ENCODE data around the gene B4GALT2.

Gene B4GALT2

GRCh38 chr1:43994071-43994470 is 15.1 kb downstream of the B4GALT2 start:
- peaks cover 2% of the 10 kb centered on the region for H3K79me1 ChIP-seq (ENCODE audit: low read depth, low read length)
- DNase-seq (ENCODE audit: low spot score), result no peak
- H3K9me3 ChIP-seq (replicated peaks in 1 of 2; ENCODE audit: control insufficient read depth in 2 of 2, insufficient read depth in 1 of 2, low read depth in 1 of 2, low read length in 2 of 2), result no peaks in the 10 kb centered on the region
- H2BK15ac ChIP-seq (ENCODE audit: low read length), result no peak overlapping the region
- H2BK5ac ChIP-seq (ENCODE audit: low read length), result no peak overlapping the region
- H3K4ac ChIP-seq (ENCODE audit: low read length), result no peak overlapping the region
- H3K36me3 ChIP-seq (replicated peaks in 1 of 2; ENCODE audit: control insufficient read depth in 2 of 2, insufficient read depth in 2 of 2, low read length in 2 of 2), result peaks cover 4 to 10% of the 10 kb centered on the region in 2 donors
- H2AFZ ChIP-seq (ENCODE audit: low read length), result no peak overlapping the region
- H3K4me2 ChIP-seq (ENCODE audit: insufficient read depth, low read length, poor library complexity, severe bottlenecking), result no peak overlapping the region
- no CpG with 5 or more reads among the region's 7 CpGs for WGBS, 2 donors (ENCODE audit: extremely low coverage in 2 of 2, insufficient read length in 2 of 2, insufficient replicate concordance in 1 of 2)
- H3K18ac ChIP-seq (ENCODE audit: low read length), result no peak overlapping the region
- H4K91ac ChIP-seq (ENCODE audit: low read depth, low read length, poor library complexity), result no peak overlapping the region
- no peak overlapping the region for H3K9ac ChIP-seq (ENCODE audit: low read depth, low read length, poor library complexity)
- H4K8ac ChIP-seq (ENCODE audit: low read depth, low read length), result no peak overlapping the region
- H3K4me1 ChIP-seq (ENCODE audit: control insufficient read depth in 2 of 2, insufficient read depth in 1 of 2, low read depth in 1 of 2, low read length in 2 of 2), result peaks cover 18 to 32% of the 10 kb centered on the region in 2 donors
- H3K27me3 ChIP-seq (ENCODE audit: control insufficient read depth in 3 of 3, insufficient read depth in 3 of 3, low read depth in 1 of 3, low read length in 3 of 3), result no peaks in the 10 kb centered on the region
- no peak overlapping the region for H3K27ac ChIP-seq (replicated peaks; ENCODE audit: low read length)
- no peak overlapping the region for H3K4me3 ChIP-seq (ENCODE audit: low read length in 2 of 2)
- no peak overlapping the region for H3K23ac ChIP-seq (ENCODE audit: low read depth, low read length, poor library complexity)
- H3K14ac ChIP-seq (ENCODE audit: low read length), result no peak overlapping the region
- H2BK120ac ChIP-seq (ENCODE audit: low read depth, low read length), result no peak overlapping the region
- H2AK5ac ChIP-seq (ENCODE audit: low read depth, low read length), result no peak overlapping the region
- H2BK12ac ChIP-seq (ENCODE audit: low read length), result no peak overlapping the region

GRCh38 chr1:43994794-43995790 is 16.1 kb downstream of the B4GALT2 start:
- peaks cover 18 to 32% of the 10 kb centered on the region in 2 donors for H3K4me1 ChIP-seq (ENCODE audit: control insufficient read depth in 2 of 2, insufficient read depth in 1 of 2, low read depth in 1 of 2, low read length in 2 of 2)
- H2BK12ac ChIP-seq (ENCODE audit: low read length), result no peak overlapping the region
- no peak overlapping the region for H3K14ac ChIP-seq (ENCODE audit: low read length)
- peaks cover 2% of the 10 kb centered on the region for H3K79me1 ChIP-seq (ENCODE audit: low read depth, low read length)
- no peaks in the 10 kb centered on the region for H3K9me3 ChIP-seq (replicated peaks in 1 of 2; ENCODE audit: control insufficient read depth in 2 of 2, insufficient read depth in 1 of 2, low read depth in 1 of 2, low read length in 2 of 2)
- peak overlapping the region; percentile 41 for H3K4ac ChIP-seq (ENCODE audit: low read length)
- peak overlapping the region; percentile 86 for H3K23ac ChIP-seq (ENCODE audit: low read depth, low read length, poor library complexity)
- H3K27me3 ChIP-seq (ENCODE audit: control insufficient read depth in 3 of 3, insufficient read depth in 3 of 3, low read depth in 1 of 3, low read length in 3 of 3), result no peaks in the 10 kb centered on the region
- no peak overlapping the region for H2AFZ ChIP-seq (ENCODE audit: low read length)
- H2BK15ac ChIP-seq (ENCODE audit: low read length), result peak overlapping the region; percentile 77
- H3K36me3 ChIP-seq (replicated peaks in 1 of 2; ENCODE audit: control insufficient read depth in 2 of 2, insufficient read depth in 2 of 2, low read length in 2 of 2), result peaks cover 2 to 11% of the 10 kb centered on the region in 2 donors
- no peak for DNase-seq (ENCODE audit: low spot score)
- H3K27ac ChIP-seq (replicated peaks; ENCODE audit: low read length), result no peak overlapping the region
- no peak overlapping the region for H3K4me2 ChIP-seq (ENCODE audit: insufficient read depth, low read length, poor library complexity, severe bottlenecking)
- no CpG with 5 or more reads among the region's 15 CpGs for WGBS, 2 donors (ENCODE audit: extremely low coverage in 2 of 2, insufficient read length in 2 of 2, insufficient replicate concordance in 1 of 2)
- no peak overlapping the region for H4K8ac ChIP-seq (ENCODE audit: low read depth, low read length)
- H3K18ac ChIP-seq (ENCODE audit: low read length), result peak overlapping the region; percentile 80
- peak overlapping the region; percentile 86 for H2AK5ac ChIP-seq (ENCODE audit: low read depth, low read length)
- H3K9ac ChIP-seq (ENCODE audit: low read depth, low read length, poor library complexity), result no peak overlapping the region
- peak overlapping the region; percentile 17 for H4K91ac ChIP-seq (ENCODE audit: low read depth, low read length, poor library complexity)
- H2BK120ac ChIP-seq (ENCODE audit: low read depth, low read length), result peak overlapping the region; percentile 64
- H3K4me3 ChIP-seq (ENCODE audit: low read length in 2 of 2), result no peak overlapping the region
- no peak overlapping the region for H2BK5ac ChIP-seq (ENCODE audit: low read length)

- Histone ChIP-seq H2BK12ac (ENCODE audit: low read length) (peak overlapping the region; percentile 30), H3K36me3 (replicated peaks in 1 of 2; ENCODE audit: control insufficient read depth in 2 of 2, insufficient read depth in 2 of 2, low read length in 2 of 2) (peaks cover 0 to 16% of the 10 kb centered on the region in 2 donors), H3K18ac (ENCODE audit: low read length) (peak overlapping the region; percentile 83), H3K9me3 (replicated peaks in 1 of 2; ENCODE audit: control insufficient read depth in 2 of 2, insufficient read depth in 1 of 2, low read depth in 1 of 2, low read length in 2 of 2) (no peaks in the 10 kb centered on the region), H2BK5ac (ENCODE audit: low read length) (no peak overlapping the region), H3K4me2 (ENCODE audit: insufficient read depth, low read length, poor library complexity, severe bottlenecking) (peak overlapping the region; percentile 4), H3K4me1 (ENCODE audit: control insufficient read depth in 2 of 2, insufficient read depth in 1 of 2, low read depth in 1 of 2, low read length in 2 of 2) (peaks cover 16 to 27% of the 10 kb centered on the region in 2 donors), H3K4ac (ENCODE audit: low read length) (no peak overlapping the region), H2AK5ac (ENCODE audit: low read depth, low read length) (peak overlapping the region; percentile 63), H3K27ac (replicated peaks; ENCODE audit: low read length) (peak overlapping the region; percentile 43), H3K23ac (ENCODE audit: low read depth, low read length, poor library complexity) (peak overlapping the region; percentile 63), H3K79me1 (ENCODE audit: low read depth, low read length) (peaks cover 2% of the 10 kb centered on the region), H3K4me3 (ENCODE audit: low read length in 2 of 2) (no peak overlapping the region), H3K27me3 (ENCODE audit: control insufficient read depth in 3 of 3, insufficient read depth in 3 of 3, low read depth in 1 of 3, low read length in 3 of 3) (no peaks in the 10 kb centered on the region), H4K91ac (ENCODE audit: low read depth, low read length, poor library complexity) (no peak overlapping the region), H2BK120ac (ENCODE audit: low read depth, low read length) (no peak overlapping the region), H4K8ac (ENCODE audit: low read depth, low read length) (no peak overlapping the region), H3K14ac (ENCODE audit: low read length) (peak overlapping the region; percentile 75), H2BK15ac (ENCODE audit: low read length) (no peak overlapping the region), H2AFZ (ENCODE audit: low read length) (peak overlapping the region; percentile 46), H3K9ac (ENCODE audit: low read depth, low read length, poor library complexity) (peak overlapping the region; percentile 63)
- DNase-seq (ENCODE audit: low spot score), result no peak
- no CpG with 5 or more reads among the region's 21 CpGs for WGBS, 2 donors (ENCODE audit: extremely low coverage in 2 of 2, insufficient read length in 2 of 2, insufficient replicate concordance in 1 of 2)
These were observed 17.1 kb downstream of the B4GALT2 start for GRCh38 chr1:43995984-43996732.

GRCh38 chr1:43996733-43997115 is 17.7 kb downstream of the B4GALT2 start:
- Histone ChIP-seq H4K8ac (ENCODE audit: low read depth, low read length) (no peak overlapping the region), H2AK5ac (ENCODE audit: low read depth, low read length) (peak overlapping the region; percentile 63), H3K9me3 (replicated peaks in 1 of 2; ENCODE audit: control insufficient read depth in 2 of 2, insufficient read depth in 1 of 2, low read depth in 1 of 2, low read length in 2 of 2) (no peaks in the 10 kb centered on the region), H3K4ac (ENCODE audit: low read length) (no peak overlapping the region), H2BK5ac (ENCODE audit: low read length) (peak overlapping the region; percentile 13), H3K4me1 (ENCODE audit: control insufficient read depth in 2 of 2, insufficient read depth in 1 of 2, low read depth in 1 of 2, low read length in 2 of 2) (peaks cover 16 to 27% of the 10 kb centered on the region in 2 donors), H2BK120ac (ENCODE audit: low read depth, low read length) (no peak overlapping the region), H3K79me1 (ENCODE audit: low read depth, low read length) (peaks cover 2% of the 10 kb centered on the region), H3K4me2 (ENCODE audit: insufficient read depth, low read length, poor library complexity, severe bottlenecking) (peak overlapping the region; percentile 4), H2AFZ (ENCODE audit: low read length) (peak overlapping the region; percentile 46), H3K4me3 (ENCODE audit: low read length in 2 of 2) (no peak overlapping the region), H3K27me3 (ENCODE audit: control insufficient read depth in 3 of 3, insufficient read depth in 3 of 3, low read depth in 1 of 3, low read length in 3 of 3) (no peaks in the 10 kb centered on the region), H3K36me3 (replicated peaks in 1 of 2; ENCODE audit: control insufficient read depth in 2 of 2, insufficient read depth in 2 of 2, low read length in 2 of 2) (peaks cover 0 to 19% of the 10 kb centered on the region in 2 donors), H2BK12ac (ENCODE audit: low read length) (no peak overlapping the region), H2BK15ac (ENCODE audit: low read length) (no peak overlapping the region), H3K23ac (ENCODE audit: low read depth, low read length, poor library complexity) (peak overlapping the region; percentile 63), H3K18ac (ENCODE audit: low read length) (peak overlapping the region; percentile 83), H4K91ac (ENCODE audit: low read depth, low read length, poor library complexity) (no peak overlapping the region), H3K14ac (ENCODE audit: low read length) (peak overlapping the region; percentile 31), H3K9ac (ENCODE audit: low read depth, low read length, poor library complexity) (peak overlapping the region; percentile 4), H3K27ac (replicated peaks; ENCODE audit: low read length) (no peak overlapping the region)
- no CpG with 5 or more reads among the region's 6 CpGs for WGBS, 2 donors (ENCODE audit: extremely low coverage in 2 of 2, insufficient read length in 2 of 2, insufficient replicate concordance in 1 of 2)
- DNase-seq (ENCODE audit: low spot score), result no peak
